ENCODE measurements around the gene IBTK.
"Not testable (repeated sequence)": the region's sequence is repeated elsewhere in the genome, so short reads cannot be mapped to it uniquely, and the experiment has no call there.

The IBTK gene

DNA sequence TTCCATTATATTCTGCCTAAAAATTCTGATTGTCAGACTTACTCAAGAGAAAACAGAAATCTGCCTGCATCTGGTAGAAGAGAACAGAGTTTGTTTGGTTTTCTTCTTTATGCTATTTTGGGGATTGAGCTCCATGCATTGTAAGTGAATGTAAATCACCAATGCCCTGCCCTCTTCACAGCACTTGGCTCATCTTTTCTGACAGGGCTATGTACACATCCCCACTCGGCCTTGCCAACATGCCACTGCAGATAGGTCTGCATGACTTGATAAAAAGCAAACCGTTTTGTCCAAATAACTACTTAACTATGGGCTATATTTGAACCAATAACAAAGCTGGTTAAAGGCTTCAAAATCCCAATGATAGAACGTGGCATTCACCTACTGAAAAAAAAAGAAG is 117.7 kb downstream of the IBTK start:
- no peak overlapping the region for H3K4me3 ChIP-seq (ENCODE audit: low read depth, low read length, poor library complexity, severe bottlenecking)
- no peaks in the 10 kb centered on the region for H3K9me3 ChIP-seq (ENCODE audit: low read length)
- H3F3A ChIP-seq (ENCODE audit: insufficient read depth, low read length) = no peaks in the 10 kb centered on the region
- no peak for TF ChIP-seq EZH2 (IDR thresholded peaks at IDR 0.05; ENCODE audit: borderline replicate concordance, low read length)
- TF ChIP-seq, protein P1, sequence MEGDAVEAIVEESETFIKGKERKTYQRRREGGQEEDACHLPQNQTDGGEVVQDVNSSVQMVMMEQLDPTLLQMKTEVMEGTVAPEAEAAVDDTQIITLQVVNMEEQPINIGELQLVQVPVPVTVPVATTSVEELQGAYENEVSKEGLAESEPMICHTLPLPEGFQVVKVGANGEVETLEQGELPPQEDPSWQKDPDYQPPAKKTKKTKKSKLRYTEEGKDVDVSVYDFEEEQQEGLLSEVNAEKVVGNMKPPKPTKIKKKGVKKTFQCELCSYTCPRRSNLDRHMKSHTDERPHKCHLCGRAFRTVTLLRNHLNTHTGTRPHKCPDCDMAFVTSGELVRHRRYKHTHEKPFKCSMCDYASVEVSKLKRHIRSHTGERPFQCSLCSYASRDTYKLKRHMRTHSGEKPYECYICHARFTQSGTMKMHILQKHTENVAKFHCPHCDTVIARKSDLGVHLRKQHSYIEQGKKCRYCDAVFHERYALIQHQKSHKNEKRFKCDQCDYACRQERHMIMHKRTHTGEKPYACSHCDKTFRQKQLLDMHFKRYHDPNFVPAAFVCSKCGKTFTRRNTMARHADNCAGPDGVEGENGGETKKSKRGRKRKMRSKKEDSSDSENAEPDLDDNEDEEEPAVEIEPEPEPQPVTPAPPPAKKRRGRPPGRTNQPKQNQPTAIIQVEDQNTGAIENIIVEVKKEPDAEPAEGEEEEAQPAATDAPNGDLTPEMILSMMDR (IDR thresholded peaks at IDR 0.05; ENCODE audit: low read length) = no peak
- H3K27me3 ChIP-seq (ENCODE audit: insufficient read depth, low read length) = no peaks in the 10 kb centered on the region
- H3K9me2 ChIP-seq (ENCODE audit: low read depth, low read length) = no peaks in the 10 kb centered on the region
- H3K4me2 ChIP-seq (ENCODE audit: low read length) = no peak overlapping the region
- H2AFZ ChIP-seq (ENCODE audit: low read length) = no peak overlapping the region
- H3K9ac ChIP-seq (ENCODE audit: low read length) = no peak overlapping the region
- no peaks in the 10 kb centered on the region for H4K20me1 ChIP-seq (ENCODE audit: insufficient read depth, low read length)
- no peaks in the 10 kb centered on the region for H3K4me1 ChIP-seq (ENCODE audit: insufficient read depth, low read length, severe bottlenecking)
- H3K36me3 ChIP-seq (ENCODE audit: insufficient read depth, low read length) = no peaks in the 10 kb centered on the region
- no peaks in the 10 kb centered on the region for H3K79me2 ChIP-seq (ENCODE audit: insufficient read depth, low read length)
- H3K27ac ChIP-seq (ENCODE audit: low read depth, low read length, poor library complexity, severe bottlenecking) = no peak overlapping the region

DNA sequence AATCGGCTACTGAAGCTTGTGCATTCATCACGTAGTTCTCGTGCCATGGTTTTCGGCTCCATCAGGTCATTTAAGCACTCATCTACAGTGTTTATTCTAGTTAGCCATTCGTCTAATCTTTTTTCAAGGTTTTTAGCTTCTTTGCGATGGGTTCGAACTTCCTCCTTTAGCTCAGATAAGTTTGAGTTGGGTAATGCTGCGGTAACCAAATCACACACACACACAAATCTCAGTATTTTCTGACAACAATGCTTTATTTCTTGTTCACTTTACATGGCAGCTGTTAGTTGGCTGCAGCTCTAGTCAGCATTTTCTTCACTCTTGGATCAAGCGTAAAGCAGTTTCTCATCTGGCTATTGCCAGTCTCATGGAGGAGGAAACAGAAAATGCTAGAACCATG is 118.6 kb downstream of the IBTK start:
- not testable (repeated sequence) for H3K36me3 ChIP-seq (ENCODE audit: insufficient read depth, low read length); H3K27ac ChIP-seq (ENCODE audit: low read depth, low read length, poor library complexity, severe bottlenecking); H3F3A ChIP-seq (ENCODE audit: insufficient read depth, low read length); H3K9me2 ChIP-seq (ENCODE audit: low read depth, low read length); H3K79me2 ChIP-seq (ENCODE audit: insufficient read depth, low read length); H3K4me3 ChIP-seq (ENCODE audit: low read depth, low read length, poor library complexity, severe bottlenecking); H3K4me2 ChIP-seq (ENCODE audit: low read length); H3K27me3 ChIP-seq (ENCODE audit: insufficient read depth, low read length); H4K20me1 ChIP-seq (ENCODE audit: insufficient read depth, low read length); H2AFZ ChIP-seq (ENCODE audit: low read length); H3K4me1 ChIP-seq (ENCODE audit: insufficient read depth, low read length, severe bottlenecking); H3K9ac ChIP-seq (ENCODE audit: low read length); H3K9me3 ChIP-seq (ENCODE audit: low read length)

DNA sequence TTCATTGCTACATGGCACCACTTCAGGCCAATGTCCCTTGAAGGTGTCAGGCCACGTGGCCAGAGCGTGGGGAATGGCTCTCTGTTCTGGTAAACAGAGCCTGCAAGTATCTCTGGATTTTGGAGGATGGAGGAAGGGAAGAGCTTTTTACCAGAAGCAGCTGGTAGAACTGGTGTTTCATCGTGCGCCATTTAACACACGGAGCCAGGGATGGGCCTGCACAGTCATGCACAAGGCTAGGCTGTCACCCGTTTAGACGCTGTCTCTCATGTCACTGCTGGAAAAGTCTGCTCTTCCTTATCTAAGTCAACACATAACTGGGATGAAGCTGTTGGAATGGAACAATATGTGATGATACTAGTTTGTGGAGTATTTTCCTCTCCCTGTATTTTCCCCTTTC is 123.9 kb downstream of the IBTK start:
- Histone ChIP-seq H2AFZ (ENCODE audit: low read length) (no peak overlapping the region), H3K27me3 (ENCODE audit: insufficient read depth, low read length) (no peaks in the 10 kb centered on the region), H3K79me2 (ENCODE audit: insufficient read depth, low read length) (no peaks in the 10 kb centered on the region), H3K4me2 (ENCODE audit: low read length) (no peak overlapping the region), H3K36me3 (ENCODE audit: insufficient read depth, low read length) (no peaks in the 10 kb centered on the region), H3K27ac (ENCODE audit: low read depth, low read length, poor library complexity, severe bottlenecking) (no peak overlapping the region), H3K4me1 (ENCODE audit: insufficient read depth, low read length, severe bottlenecking) (no peaks in the 10 kb centered on the region), H3K9ac (ENCODE audit: low read length) (no peak overlapping the region), H3K9me3 (ENCODE audit: low read length) (no peaks in the 10 kb centered on the region), H4K20me1 (ENCODE audit: insufficient read depth, low read length) (no peaks in the 10 kb centered on the region), H3F3A (ENCODE audit: insufficient read depth, low read length) (no peaks in the 10 kb centered on the region), H3K9me2 (ENCODE audit: low read depth, low read length) (no peaks in the 10 kb centered on the region), H3K4me3 (ENCODE audit: low read depth, low read length, poor library complexity, severe bottlenecking) (no peak overlapping the region)
- TF ChIP-seq, protein P1 (IDR thresholded peaks at IDR 0.05; ENCODE audit: low read length) = no peak
- no peak for TF ChIP-seq EZH2 (IDR thresholded peaks at IDR 0.05; ENCODE audit: borderline replicate concordance, low read length)

All from OCI-LY1 (cell line).